ENCODE results near the gene MGAT5.

The MGAT5 gene

DNA sequence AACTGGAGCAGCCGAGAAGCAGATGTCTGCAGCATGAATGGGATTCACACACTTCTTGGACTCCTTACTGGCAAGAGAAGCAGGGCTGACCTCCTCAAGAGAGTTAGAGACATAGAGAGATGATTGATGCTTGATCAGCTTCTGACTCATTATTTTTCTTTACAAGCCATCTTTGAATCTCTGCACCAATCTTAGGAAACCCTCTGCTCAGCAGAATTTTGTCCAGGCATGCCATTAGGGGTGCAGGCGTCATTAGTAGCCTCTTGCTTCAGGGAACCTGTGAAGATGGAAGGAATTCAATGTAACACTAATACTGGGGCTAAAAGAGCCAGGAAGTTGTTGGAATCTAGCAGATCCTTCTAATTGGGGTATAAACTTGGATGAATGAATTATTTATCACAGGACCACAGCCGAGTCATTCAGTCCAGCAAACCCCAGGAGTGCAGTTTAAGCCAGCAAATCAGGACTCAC, 151.8 kb downstream of the MGAT5 start:
- DNase-seq = no peak

DNA sequence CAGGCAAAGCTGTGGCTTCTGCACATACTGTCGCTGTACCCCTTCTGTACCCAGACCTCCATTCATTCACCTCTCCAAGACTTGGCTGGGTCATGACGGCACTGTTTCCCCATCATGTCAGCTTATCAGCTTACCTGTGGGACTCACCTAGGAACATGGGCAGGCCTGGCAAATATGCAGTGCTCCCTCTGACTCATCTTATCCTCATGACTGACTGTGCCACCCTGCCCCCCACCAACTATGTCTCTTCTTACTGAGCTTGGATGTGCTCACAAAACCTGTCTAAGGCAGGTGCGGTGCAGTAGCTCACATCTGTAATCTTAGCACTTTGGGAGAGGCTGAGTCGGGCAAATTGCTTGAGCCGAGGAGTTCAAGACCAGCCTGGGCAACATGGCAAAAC, 152.4 kb downstream of the MGAT5 start:
- no peak for DNase-seq

DNA sequence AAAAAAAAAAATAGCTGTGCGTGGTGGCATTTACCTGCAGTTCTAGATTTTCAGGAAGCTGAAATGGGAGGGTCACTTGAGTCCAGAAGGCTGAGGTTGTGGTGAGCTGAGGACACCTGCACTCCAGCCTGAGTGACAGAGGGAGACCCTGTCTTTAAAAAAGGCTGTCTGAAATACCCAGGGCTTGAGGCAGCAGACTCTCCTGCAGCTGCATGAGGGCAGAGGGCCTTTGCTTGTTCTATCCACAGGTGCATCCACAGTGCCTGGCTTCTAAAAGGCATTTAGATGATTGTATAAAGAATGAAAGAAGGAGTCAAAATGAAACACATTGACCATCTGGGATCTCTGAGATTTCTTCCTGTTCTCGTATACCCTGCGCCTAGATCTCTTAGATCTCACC, 152.9 kb downstream of the MGAT5 start:
- no peak for DNase-seq

DNA sequence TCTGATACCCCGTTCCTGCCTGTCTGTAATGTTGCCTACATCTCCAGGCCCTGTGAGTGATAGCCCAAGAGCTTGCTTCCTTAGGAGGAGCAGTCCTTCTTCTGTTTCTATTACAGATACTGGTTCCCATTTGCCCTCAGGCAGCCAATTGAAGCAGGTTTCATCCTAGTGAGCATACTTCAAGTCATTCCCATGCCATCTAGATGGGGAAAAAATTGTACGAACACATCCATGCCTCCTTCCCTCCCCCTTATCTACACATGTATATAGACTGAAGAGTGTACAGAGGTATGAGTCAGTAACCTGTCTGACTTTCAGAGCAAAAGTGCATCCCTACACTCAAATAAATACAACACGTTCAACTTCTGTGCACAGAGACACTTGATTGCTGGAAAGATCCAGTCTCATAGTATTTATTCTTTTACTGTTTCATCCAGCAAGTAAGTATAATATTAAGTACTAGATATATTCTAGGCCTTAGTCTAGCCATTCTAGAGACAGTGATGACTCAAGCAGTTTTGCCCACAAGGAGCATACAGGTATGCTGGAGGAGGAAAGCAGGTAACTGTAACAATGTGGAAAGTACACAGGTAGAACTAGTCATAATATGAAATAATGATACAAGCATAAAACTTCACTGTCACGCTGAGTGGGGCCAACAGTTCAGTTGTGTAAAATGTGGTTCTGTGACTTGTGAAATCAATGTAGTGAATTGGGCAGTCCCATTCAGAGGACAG, 153.4 kb downstream of the MGAT5 start:
- DNase-seq = no peak

DNA sequence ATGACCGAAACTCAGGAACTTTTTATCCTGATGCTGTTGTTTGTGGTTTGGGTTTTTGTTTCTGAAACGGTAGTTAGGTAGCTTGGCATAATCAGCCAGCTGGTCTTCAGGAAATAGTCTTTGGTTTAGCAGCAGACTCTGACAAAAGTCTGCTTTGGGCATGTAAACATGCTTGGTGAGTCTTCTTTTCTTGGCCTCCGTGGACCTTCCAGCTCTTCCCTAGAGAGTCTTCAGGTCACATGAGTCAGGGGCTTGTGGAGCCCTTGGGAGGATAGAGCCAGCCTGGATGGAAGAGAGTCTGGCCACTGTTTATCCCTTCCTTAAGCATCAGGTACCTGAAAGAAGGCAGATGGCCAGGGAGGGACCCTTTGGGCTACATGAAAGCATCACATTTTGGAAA, 154.5 kb downstream of the MGAT5 start:
- no peak for DNase-seq

DNA sequence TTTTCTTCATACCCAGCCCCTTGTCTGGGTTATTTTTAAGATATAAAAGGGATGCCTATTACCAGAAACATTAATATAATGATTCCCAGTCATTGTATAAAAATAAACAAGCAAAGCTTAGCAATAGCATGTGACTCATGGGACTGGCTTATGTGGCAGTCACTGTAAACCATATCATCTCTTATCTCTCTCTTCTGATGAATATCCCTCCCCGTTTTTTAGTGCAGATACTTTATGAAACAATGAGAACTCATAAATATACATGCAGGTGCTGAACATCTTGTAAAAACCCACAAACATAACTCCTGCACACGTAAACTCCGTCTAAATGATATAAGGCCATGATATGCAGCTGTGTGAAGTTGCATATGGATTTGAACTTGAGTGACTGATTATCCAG, 154.9 kb downstream of the MGAT5 start:
- DNase-seq = no peak

DNA sequence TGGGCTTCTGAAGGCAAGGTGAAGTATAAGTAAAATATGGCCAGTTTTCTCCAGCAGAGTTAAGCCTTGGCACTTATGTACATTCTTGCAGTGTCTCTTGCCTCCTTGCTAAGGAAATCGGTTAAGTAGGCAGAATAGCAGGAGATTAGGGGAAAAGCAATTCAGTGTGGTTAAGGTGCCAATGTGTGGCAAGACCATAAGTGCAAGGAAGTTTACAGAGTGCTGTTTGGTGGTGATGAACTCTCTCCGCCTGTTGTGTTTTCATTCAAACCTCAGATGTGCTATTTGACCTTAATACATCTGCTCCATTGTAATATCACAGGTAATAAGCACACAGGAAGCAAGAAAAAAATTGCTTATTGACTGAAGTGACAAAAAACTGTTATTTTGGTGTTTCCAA, 156.1 kb downstream of the MGAT5 start:
- no peak for DNase-seq

DNA sequence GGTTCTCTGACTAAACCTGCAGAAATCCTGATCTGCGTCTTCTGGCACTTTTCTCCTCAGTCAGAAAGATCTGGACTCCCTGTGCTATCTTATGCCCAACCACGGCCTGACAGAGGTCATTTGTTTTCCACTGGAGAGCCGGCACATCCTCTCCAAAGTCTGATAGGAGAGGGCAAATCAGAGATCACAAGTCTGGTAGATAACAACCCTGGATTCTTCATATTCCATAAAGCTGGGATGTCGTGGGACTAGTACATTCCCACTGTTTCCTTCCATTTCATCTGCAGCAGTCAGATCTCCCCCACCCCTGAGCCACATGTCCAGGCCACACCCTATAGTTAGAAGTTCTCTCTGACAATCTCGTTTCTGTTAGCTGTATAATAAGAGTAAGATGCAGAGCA, 157.0 kb downstream of the MGAT5 start:
- peak; percentile 5 for DNase-seq

DNA sequence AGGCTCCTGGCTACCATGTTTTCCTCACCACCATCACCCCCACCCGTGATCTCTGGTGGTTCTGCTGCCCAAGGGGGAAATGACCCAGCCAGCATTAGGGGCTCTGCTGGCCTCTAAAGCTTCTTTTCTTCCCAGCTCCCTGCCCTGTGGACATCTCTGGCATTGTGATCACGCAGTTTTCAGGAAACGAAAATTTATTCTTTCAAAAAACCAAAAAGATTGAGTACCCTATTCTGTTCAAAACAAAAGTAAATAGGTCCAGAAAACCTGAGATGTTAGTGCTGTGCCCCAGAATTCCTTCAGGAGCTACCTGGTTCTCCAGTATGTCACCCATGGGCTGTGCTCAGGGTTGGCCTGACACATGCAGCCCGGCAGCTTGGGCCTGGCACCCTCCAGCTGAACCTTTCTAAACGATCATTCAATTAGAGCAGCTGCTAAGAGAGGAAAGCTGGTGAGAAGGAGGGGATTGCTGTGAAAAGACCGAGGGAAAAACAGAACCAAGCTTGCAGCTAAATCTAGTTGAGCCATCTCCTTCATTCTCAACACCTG, 157.5 kb downstream of the MGAT5 start:
- no peak for DNase-seq

DNA sequence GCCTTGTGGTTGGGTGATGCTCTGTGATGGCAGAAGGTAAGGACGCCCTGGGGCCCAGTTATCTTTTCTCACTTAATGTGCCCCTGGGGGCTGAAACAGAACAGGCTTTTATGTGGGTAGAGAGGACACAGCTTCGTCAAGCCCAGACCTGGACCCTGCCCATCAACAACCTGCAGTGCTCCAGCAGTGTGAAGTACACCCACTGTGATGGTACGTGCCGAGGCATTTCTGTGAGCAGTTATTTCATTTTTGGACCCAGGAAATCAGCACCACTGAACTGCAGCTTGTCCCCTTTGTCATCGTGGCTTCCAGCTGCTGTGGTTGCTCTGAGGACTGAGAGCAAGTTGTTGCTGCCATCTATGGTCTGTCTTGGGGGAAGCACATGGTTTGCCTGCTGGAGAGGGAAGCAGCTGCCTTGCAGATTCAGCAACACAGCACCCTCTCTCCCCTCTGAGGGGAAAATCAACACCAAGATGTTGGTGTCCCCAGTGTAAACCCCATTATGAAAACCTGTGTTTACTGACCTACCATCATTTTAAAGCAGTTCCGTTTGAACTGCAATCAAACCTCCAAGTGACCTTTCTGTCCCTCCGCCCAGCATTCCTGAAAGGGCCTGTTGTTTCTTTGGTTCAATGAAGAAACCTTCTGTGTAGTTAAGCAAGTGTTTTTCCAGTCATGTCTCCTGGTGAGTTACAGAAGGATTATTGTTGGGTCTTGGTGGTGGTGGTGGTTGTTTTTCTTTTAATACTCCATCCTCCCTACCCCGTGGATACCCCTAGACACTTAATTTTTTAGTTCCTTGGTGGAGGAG, 158.2 kb downstream of the MGAT5 start:
- peak; percentile 88 for DNase-seq

DNA sequence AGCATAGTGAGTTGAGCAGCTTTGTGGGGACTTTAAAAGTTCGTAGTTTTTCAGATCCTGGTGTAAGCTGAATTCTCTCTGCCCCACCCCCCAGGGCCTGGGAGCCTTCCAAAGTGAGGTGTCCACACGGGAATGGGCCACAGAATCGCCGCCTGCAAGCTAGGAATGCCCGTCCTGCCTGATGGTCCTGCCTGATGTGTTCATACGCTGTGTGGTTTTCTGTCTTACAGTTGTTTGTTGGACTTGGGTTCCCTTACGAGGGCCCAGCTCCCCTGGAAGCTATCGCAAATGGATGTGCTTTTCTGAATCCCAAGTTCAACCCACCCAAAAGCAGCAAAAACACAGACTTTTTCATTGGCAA, 158.7 kb downstream of the MGAT5 start:
- DNase-seq = no peak

DNA sequence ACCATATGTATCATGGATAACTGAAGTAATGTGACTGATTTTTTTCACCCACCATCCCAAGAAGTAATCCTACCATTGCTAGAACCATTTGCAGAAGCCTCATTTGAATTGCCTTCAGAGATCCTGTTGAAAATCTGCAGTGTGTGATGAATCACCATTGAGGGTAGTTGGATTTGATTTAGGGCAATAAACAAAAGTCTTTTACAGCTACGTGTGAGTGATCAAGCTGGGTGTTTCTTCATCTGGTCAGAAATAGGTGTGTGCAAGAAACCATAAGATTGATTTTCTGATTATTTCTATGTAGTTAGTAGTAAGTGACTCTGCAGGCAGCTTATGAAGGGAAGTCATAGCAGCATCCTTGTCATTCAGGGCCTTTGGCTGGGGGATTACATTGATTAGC, 159.6 kb downstream of the MGAT5 start:
- no peak for DNase-seq

DNA sequence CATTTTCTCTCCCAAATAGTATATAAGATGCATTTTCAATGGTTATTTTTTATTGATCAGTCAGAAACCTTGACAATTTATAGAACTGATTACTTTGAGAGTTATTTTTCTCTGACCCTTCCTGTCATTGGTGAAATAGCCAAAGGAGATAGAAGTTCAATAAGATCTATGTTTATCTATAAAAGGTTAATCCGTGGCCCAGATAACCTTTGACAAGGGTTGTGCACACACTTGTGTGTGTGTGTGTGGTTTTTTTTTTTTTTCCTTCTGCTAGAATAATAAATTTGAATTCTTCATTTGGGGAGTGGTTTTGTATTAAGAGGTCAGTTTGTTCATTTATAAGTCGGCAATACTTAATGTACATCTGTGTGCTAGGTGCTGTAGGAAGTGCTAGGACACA, 160.0 kb downstream of the MGAT5 start:
- no peak for DNase-seq

DNA sequence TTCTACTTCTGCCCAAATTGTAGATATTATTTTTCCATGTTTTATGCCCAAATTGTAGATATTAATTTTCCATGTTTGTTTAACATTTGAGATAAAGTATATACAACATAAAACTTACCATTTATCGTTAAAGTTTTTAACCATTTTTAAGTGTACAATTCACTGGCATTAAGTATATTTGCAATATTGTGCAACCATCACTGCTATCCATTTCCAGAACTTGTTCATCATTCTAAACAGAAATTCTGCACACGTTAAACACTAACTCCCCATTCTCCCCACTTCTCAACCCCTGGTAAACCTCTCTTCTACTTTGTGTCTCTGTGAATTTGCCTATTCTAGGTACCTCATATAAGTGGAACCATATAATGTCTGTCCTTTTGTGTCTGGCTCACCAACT, 162.1 kb downstream of the MGAT5 start:
- no peak for DNase-seq

DNA sequence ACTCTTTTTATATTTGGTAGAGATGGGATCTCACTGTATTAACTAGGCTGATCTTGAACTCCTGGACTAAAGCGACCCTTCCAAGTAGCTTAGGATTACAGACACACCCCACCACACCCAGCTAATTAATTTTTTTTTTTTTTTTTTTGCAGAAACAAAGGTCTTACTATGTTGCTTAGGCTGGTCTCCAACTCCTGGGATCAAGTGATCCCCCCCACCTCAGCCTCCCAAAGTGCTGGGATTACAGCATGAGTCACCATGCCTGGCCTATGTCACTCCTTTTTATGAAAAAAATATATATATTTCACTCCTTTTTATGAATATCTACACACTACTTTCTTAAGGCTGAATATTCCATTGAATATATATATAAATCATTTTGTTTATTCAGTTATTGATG, 162.8 kb downstream of the MGAT5 start:
- no peak for DNase-seq

DNA sequence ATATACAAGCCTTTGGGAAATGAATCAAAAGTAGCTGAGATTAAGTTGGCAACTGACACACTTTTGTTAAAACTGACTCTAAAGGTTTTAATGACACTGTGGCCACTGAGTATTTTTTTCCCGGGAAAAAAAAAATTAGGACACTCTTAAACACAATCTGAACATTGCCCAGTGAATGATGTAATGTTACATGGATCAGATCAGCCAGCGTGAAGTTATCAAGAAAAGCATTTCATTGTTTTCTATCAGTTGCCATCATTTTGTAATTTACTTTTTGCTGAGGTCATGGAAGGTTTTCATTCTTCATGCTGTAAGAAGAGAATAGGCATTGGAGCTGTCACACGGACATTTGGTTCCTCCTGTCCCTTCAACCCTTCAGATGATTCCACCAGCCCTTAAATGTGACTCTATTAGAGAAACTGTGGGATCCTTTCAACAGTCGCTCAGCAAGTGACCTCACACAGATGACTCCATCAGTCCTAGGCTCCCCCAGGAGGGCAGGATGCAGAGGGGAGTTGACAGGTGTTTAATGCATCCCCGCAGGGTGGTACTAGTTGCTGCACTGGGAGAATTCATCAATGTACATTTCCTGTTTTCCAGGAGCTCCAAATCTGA, 164.2 kb downstream of the MGAT5 start:
- DNase-seq = peak; percentile 7

DNA sequence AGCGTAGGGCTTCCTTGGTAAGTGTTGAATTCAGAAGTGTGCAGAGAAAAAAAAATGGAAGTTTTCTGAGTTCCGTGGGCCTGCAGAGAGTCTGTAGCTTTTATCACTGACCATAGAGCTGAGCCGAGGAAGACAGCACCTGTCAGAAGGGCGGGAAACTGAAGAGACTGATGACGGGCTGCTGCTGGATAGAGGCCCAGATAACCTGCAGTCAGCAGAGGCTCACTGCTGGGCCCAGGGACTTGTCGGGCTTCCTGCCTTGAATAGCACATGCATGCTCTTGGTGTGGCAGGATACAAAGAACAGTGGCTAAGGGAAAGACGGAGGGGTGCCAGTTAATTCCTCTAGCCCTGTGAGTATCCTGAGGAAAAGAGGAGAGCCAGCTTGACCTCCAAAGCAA, 166.4 kb downstream of the MGAT5 start:
- no peak for DNase-seq

DNA sequence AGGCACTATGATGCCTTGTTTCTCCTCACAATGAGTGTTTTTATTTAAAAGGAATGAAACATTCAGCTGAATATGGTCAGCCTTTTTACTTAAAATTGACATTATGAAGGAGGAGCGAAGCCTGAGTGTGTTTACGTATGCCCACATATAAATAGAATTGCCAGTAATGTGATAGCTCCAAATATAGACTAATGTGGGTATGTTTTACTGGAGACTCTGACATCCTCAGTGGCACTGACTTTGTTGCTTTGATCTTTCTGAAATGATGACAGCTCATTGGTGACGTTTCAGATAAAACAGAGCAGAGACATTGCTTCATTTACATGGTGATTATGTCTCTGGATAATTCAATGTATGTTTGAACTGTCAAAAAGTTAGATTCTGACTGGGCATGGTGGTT, 167.0 kb downstream of the MGAT5 start:
- DNase-seq = no peak

DNA sequence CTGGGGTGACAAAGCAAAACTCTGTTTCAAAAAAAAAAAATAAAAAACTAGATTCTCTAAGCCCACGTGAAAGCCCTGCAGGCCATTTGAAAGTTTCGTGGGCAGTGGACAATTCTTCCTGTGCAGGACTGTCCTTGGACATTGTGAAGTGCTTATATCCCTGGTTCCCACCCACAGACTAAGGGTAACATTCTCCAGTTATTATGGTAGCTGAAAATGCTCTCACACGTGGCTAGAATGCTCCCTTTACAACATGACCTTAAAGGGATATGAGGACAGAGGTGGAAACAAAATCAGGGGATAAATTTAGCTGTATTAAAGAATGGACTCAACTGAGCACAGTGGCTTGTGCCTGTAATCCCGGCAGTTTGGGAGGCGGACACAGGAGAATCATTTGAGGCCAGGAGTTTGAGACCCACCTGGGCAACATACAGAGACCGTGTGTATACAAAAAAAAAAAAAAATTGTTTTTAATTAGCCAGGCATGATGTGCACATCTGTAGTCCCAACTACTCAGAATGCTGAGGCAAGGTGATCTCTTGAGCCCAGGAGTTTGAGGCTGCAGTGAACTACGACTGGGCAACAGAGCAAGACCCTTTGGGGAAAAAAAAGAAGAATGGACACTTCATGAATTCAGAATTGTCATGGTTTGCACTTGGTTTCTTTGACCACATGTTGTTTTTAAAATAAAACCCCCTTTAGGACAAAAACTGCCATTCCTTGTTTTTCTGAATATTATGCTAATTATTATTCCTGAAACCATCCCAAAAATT, 167.9 kb downstream of the MGAT5 start:
- DNase-seq = no peak

DNA sequence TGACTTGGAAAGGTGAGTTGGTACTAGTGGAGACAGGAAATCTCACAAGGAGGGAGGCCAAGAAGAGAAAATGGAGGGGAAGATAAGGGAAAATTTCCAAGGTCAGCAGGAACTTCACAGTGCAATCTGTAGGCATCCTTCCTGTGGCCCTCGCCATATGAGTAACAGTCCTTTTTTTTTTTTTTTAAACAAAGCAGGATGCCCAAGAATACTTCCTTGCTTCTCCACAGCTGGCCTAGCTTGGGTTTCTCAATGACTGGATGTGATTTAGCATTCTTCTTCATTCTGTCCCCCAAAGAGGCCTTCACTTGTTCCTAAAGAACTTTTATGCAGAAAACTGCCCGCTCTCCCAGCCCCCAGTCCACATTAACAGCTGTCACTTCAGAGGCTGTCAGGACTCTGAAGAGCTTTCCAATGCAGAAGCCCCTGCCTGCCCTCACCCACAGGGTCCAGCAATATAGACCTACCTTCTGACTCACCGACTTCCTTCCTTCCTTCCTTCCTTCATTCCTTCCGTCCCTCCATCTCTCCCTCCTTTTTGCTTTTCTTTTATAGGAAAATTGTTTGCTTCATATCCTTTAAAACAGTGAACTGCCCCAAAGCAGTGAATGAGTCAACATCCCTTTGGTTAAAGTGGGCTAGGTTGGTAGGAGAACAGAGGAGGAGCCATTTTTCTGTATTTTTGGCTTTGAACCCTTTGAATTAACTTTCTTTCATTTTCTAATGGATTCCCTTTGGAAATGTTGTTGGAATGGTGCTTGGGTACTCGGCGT, 172.0 kb downstream of the MGAT5 start:
- no peak for DNase-seq

DNA sequence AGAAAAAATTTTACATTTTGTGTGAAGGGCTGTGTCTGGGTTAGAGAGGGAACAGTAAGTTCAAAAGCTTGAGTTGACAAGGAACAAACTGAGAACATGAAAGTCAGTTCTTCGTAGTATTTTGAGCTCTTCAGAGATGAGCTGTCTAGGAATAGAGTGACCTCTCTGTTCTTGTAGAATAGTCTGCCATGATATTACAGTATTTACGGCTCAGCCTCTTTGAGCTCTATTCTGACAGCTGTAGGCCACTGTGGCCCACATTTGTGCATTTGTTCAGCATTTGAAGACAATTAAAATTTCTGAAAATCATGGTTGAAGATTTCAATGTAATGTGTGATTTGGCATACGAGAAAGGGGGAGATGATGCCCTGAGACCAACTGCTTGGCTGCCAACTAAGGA, 172.8 kb downstream of the MGAT5 start:
- DNase-seq = no peak

DNA sequence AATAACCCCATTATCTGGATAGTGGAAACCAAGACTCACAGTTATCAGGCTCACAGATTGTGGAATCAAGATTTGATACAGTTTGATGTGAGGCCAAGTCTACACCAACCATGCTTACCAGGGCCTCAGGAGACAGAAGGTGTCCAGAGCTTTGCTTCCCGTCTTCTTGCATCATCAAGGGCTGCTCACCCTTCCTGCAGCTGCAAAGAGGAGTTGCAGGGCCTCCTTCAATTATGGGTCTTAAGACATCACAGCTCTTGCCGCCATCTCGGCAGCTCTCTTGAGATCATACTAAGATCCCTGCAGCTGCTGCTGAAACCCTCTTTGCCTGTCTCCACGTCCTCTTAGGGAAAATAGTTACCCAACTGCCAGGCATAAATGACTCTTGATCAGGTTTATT, 176.0 kb downstream of the MGAT5 start:
- DNase-seq = no peak
